PFSK-1 (cell line): ENCODE data around the gene AUTS2.

Experiments
- POLR2AphosphoS5 ChIP-seq: IDR thresholded peaks from 2 replicates; pipeline ENCODE4 v1.6.1; 2012; ENCODE audit warnings: low read depth, mild to moderate bottlenecking, control low read depth, low read length, moderate library complexity
- SIN3A ChIP-seq: IDR thresholded peaks from 2 replicates; pipeline ENCODE4 v1.6.1; 2012; ENCODE audit warnings: mild to moderate bottlenecking, low read length, moderate library complexity, borderline replicate concordance; ENCODE audit not compliant: insufficient read depth
- TF ChIP-seq, protein P1 (sequence below), 2 experiments: IDR thresholded peaks; 2 replicates each; pipeline versions ENCODE4 v1.6.1 to v1.8.0; 2011 to 2012; ENCODE audit warnings: low read depth in 2 of 2, low read length in 2 of 2, control low read depth in 1 of 2, inconsistent platforms in 1 of 2, mild to moderate bottlenecking in 1 of 2, moderate library complexity in 1 of 2; ENCODE audit not compliant: insufficient read depth in 1 of 2

DNA sequence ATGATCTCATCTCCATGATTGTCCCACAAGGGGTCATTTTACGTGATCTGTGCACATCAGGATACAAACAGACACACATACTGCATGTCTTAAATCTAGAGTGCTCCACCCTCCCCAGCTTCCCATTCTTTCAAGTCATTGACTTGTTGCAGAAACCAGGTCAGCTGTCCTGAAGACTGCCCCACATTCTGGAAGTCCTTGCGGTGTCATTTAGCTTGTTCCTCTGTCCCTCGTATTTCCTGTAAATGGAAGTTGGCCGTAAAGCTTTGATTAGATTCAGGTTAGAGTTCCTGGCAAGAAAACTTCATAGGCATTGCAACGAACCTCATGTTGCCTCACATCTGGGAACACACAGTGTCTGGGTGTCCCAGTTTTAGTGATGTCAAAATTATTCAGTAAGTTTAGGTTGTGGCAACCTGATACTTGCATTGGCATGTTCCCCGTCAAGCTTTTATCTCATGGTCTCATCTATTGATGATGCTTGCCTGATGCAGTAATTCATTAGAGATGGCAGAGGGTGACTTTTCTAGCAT lies 1116.3 kb downstream of the AUTS2 start:
- TF ChIP-seq, protein P1, sequence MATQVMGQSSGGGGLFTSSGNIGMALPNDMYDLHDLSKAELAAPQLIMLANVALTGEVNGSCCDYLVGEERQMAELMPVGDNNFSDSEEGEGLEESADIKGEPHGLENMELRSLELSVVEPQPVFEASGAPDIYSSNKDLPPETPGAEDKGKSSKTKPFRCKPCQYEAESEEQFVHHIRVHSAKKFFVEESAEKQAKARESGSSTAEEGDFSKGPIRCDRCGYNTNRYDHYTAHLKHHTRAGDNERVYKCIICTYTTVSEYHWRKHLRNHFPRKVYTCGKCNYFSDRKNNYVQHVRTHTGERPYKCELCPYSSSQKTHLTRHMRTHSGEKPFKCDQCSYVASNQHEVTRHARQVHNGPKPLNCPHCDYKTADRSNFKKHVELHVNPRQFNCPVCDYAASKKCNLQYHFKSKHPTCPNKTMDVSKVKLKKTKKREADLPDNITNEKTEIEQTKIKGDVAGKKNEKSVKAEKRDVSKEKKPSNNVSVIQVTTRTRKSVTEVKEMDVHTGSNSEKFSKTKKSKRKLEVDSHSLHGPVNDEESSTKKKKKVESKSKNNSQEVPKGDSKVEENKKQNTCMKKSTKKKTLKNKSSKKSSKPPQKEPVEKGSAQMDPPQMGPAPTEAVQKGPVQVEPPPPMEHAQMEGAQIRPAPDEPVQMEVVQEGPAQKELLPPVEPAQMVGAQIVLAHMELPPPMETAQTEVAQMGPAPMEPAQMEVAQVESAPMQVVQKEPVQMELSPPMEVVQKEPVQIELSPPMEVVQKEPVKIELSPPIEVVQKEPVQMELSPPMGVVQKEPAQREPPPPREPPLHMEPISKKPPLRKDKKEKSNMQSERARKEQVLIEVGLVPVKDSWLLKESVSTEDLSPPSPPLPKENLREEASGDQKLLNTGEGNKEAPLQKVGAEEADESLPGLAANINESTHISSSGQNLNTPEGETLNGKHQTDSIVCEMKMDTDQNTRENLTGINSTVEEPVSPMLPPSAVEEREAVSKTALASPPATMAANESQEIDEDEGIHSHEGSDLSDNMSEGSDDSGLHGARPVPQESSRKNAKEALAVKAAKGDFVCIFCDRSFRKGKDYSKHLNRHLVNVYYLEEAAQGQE (IDR thresholded peaks at IDR 0.05; ENCODE audit: insufficient read depth in 1 of 2, low read depth in 2 of 2, low read length in 2 of 2): no peak
- TF ChIP-seq POLR2AphosphoS5: no peak
- TF ChIP-seq SIN3A: no peak
